GM19372 (cell line): ENCODE results near the gene MMP24OS.

ENCODE experiments used
- ATAC-seq: cut with Tn5 transposase; IDR thresholded peaks from one replicate; pipeline ENCODE4 v1.9.1; 2021; ENCODE audit warnings: mild to moderate bottlenecking, low read depth, moderate library complexity; ENCODE audit not compliant: unreplicated experiment

Gene MMP24OS

GRCh38 chr20:35293303-35294292, 15.7 kb upstream of the MMP24OS start:
- no peak for ATAC-seq

- ATAC-seq = no peak
Measured at GRCh38 chr20:35292504-35293285, 14.8 kb upstream of the MMP24OS start.

- ATAC-seq = no peak
Measured at GRCh38 chr20:35291654-35292503, 14.0 kb upstream of the MMP24OS start, which contains the start of gene FAM83C. Gene FAM83C (minus strand): TSS chr20:35292425. CDS start chr20:35292304, 121 bp downstream.

- ATAC-seq = no peak
Measured at GRCh38 chr20:35290887-35291417, 13.0 kb upstream of the MMP24OS start.

- ATAC-seq = no peak
Measured at GRCh38 chr20:35290186-35290886, 12.4 kb upstream of the MMP24OS start.

- ATAC-seq = no peak
Measured at GRCh38 chr20:35288325-35289060, 10.6 kb upstream of the MMP24OS start.

- no peak for ATAC-seq
Measured at GRCh38 chr20:35287509-35288324, 9.8 kb upstream of the MMP24OS start.

GRCh38 chr20:35286899-35287508, 9.1 kb upstream of the MMP24OS start:
- ATAC-seq = no peak

- ATAC-seq = no peak
Measured at GRCh38 chr20:35286077-35286898, 8.4 kb upstream of the MMP24OS start.

GRCh38 chr20:35285806-35286076, 7.8 kb upstream of the MMP24OS start:
- ATAC-seq = no peak

- no peak for ATAC-seq
Measured at GRCh38 chr20:35284992-35285805, 7.3 kb upstream of the MMP24OS start.

GRCh38 chr20:35284267-35284991, 6.5 kb upstream of the MMP24OS start, which contains the start of gene EIF6:
Gene EIF6 (minus strand): TSS chr20:35284772. CDS start chr20:35284487, 285 bp downstream.
- ATAC-seq = peak; percentile 64

GRCh38 chr20:35283441-35284266, 5.7 kb upstream of the MMP24OS start:
- no peak for ATAC-seq

- ATAC-seq = no peak
Measured at GRCh38 chr20:35281506-35282101, 3.7 kb upstream of the MMP24OS start.
